BLaER1 treated with 17β-estradiol and CSF1 and Interleukin-3, amounts not matched to agents 10 nM and 100 nM (cell line): ENCODE results near the gene FARP1.

Experiments
- H3K27ac ChIP-seq, 11 experiments: shearing (Covaris generic); formaldehyde crosslinking; 2 replicates each; pipeline ENCODE4 v1.8.1; 2022
- H3K27me3 ChIP-seq, 11 experiments: shearing (Covaris generic); formaldehyde crosslinking; 2 replicates each; pipeline ENCODE4 v1.8.1; 2022
- H3K36me3 ChIP-seq, 11 experiments: shearing (Covaris generic); formaldehyde crosslinking; 2 replicates each; pipeline ENCODE4 v1.8.1; 2022
- H3K4me1 ChIP-seq, 10 experiments: shearing (Covaris generic); formaldehyde crosslinking; 2 replicates each; pipeline ENCODE4 v1.8.1; 2022
- H3K4me2 ChIP-seq, 11 experiments: shearing (Covaris generic); formaldehyde crosslinking; 2 replicates each; pipeline ENCODE4 v1.8.1; 2022
- H3K4me3 ChIP-seq, 10 experiments: shearing (Covaris generic); formaldehyde crosslinking; 2 replicates each; pipeline ENCODE4 v1.8.1; 2022
- H3K9ac ChIP-seq, 11 experiments: shearing (Covaris generic); formaldehyde crosslinking; 2 replicates each; pipeline ENCODE4 v1.8.1; 2022
- H3K9me3 ChIP-seq, 11 experiments: shearing (Covaris generic); formaldehyde crosslinking; replicated peaks in 1 of 11; 2 replicates each; pipeline ENCODE4 v1.8.1; 2022
- H4K20me1 ChIP-seq, 11 experiments: shearing (Covaris generic); formaldehyde crosslinking; 2 replicates each; pipeline ENCODE4 v1.8.1; 2022
- Cebpa-rat ChIP-seq, 11 experiments: shearing (Covaris generic); IDR thresholded peaks; 2 replicates each; pipeline ENCODE4 v1.8.1; 2022

The FARP1 gene

GRCh38 chr13:98234348-98234747 lies 91.5 kb downstream of the FARP1 start:
- Histone ChIP-seq H3K36me3 (peaks cover 10 to 36% (median 19%) of the 10 kb centered on the region in 11 experiments; a peak in 21 of 22 replicates), H3K4me1 (peaks cover 43 to 60% (median 58%) of the 10 kb centered on the region in 10 experiments), H3K27ac (peak overlapping the region in 1 of 11 experiments; percentile 17; a peak in 2 of 22 replicates), H3K27me3 (no peaks in the 10 kb centered on the region), H3K4me3 (no peak overlapping the region), H3K9me3 (peaks cover 22 to 36% (median 25%) of the 10 kb centered on the region in 11 experiments), H4K20me1 (peaks cover 0 to 33% (median 0%) of the 10 kb centered on the region in 11 experiments; a peak in 2 of 22 replicates), H3K4me2 (peak overlapping the region; percentile 27 to 79 (median 71); a peak in 18 of 22 replicates), H3K9ac (no peak overlapping the region)
- 0 out of 22 replicates have a peak, but pooled peaks of 1 of the 11 experiments have one; percentile 7 for TF ChIP-seq Cebpa-rat (IDR thresholded peaks at IDR 0.05)

- Histone ChIP-seq H3K4me2 (peak overlapping the region in 2 of 11 experiments; percentile 76 to 79; a peak in 3 of 22 replicates), H3K4me1 (peaks cover 46 to 74% (median 68%) of the 10 kb centered on the region in 10 experiments), H4K20me1 (peaks cover 0 to 51% (median 0%) of the 10 kb centered on the region in 11 experiments; a peak in 3 of 22 replicates), H3K27ac (no peak overlapping the region), H3K9ac (no peak overlapping the region), H3K9me3 (peaks cover 3 to 18% (median 6%) of the 10 kb centered on the region in 11 experiments; a peak in 21 of 22 replicates), H3K4me3 (no peak overlapping the region), H3K27me3 (no peaks in the 10 kb centered on the region), H3K36me3 (peaks cover 0 to 26% (median 5%) of the 10 kb centered on the region in 11 experiments; a peak in 15 of 22 replicates)
- TF ChIP-seq Cebpa-rat (IDR thresholded peaks at IDR 0.05) = no peak
Measured at GRCh38 chr13:98236197-98236596, 93.3 kb downstream of the FARP1 start.

DNA sequence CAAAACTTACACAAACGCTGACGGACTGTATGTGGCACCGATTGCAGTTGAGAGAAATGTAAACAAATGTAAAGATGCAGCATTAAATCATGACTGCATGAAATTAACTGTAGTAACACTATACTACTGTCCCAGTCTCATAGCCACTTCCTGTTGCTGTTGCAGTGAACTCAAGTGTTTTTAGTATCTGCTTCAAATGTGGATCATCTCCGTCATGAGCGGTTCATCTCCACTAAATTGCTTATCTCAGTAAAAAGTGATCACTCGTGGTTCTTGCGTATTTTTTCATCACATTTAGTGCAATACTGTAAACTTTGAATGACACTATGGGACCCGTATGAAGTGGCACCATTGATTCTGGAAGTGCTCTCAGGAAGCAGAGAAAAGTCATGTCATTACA lies 94.4 kb downstream of the FARP1 start:
- 0 out of 22 replicates have a peak overlapping the region, but pooled peaks of 1 of the 11 experiments have one; percentile 4 for H3K27ac ChIP-seq
- H3K9ac ChIP-seq = no peak overlapping the region
- H3K4me3 ChIP-seq = no peak overlapping the region
- H3K4me2 ChIP-seq = peak overlapping the region in 5 of 11 experiments; percentile 0 to 91 (median 80); a peak in 9 of 22 replicates
- peaks cover 0 to 27% (median 0%) of the 10 kb centered on the region in 11 experiments; a peak in 5 of 22 replicates for H3K36me3 ChIP-seq
- peaks cover 46 to 74% (median 68%) of the 10 kb centered on the region in 10 experiments for H3K4me1 ChIP-seq
- H3K9me3 ChIP-seq = peaks cover 0 to 11% (median 0%) of the 10 kb centered on the region in 11 experiments; a peak in 6 of 22 replicates
- H3K27me3 ChIP-seq = no peaks in the 10 kb centered on the region
- peaks cover 0 to 57% (median 0%) of the 10 kb centered on the region in 11 experiments; a peak in 4 of 22 replicates for H4K20me1 ChIP-seq
- TF ChIP-seq Cebpa-rat (IDR thresholded peaks at IDR 0.05) = no peak

- Histone ChIP-seq H3K4me1 (peaks cover 28 to 56% (median 51%) of the 10 kb centered on the region in 10 experiments), H3K9ac (peak overlapping the region in 6 of 11 experiments; percentile 24 to 59 (median 39); a peak in 9 of 22 replicates), H3K27ac (peak overlapping the region in 9 of 11 experiments; percentile 13 to 79 (median 50); a peak in 15 of 22 replicates), H3K4me2 (peak overlapping the region; percentile 40 to 91 (median 72); a peak in 21 of 22 replicates), H3K36me3 (peaks cover 0 to 29% (median 0%) of the 10 kb centered on the region in 11 experiments; a peak in 5 of 22 replicates), H3K9me3 (peaks cover 0 to 11% (median 0%) of the 10 kb centered on the region in 11 experiments; a peak in 6 of 22 replicates), H3K27me3 (no peaks in the 10 kb centered on the region), H3K4me3 (no peak overlapping the region), H4K20me1 (peaks cover 0 to 54% (median 0%) of the 10 kb centered on the region in 11 experiments; a peak in 4 of 22 replicates)
- no peak for TF ChIP-seq Cebpa-rat (IDR thresholded peaks at IDR 0.05)
Measured at GRCh38 chr13:98239162-98240076, 96.5 kb downstream of the FARP1 start.

- TF ChIP-seq Cebpa-rat (IDR thresholded peaks at IDR 0.05) = no peak
- Histone ChIP-seq H3K27ac (peak overlapping the region in 6 of 11 experiments; percentile 44 to 79 (median 64); a peak in 12 of 22 replicates), H3K36me3 (peaks cover 0 to 29% (median 0%) of the 10 kb centered on the region in 11 experiments; a peak in 5 of 22 replicates), H3K9me3 (peaks cover 0 to 11% (median 0%) of the 10 kb centered on the region in 11 experiments; a peak in 6 of 22 replicates), H3K27me3 (no peaks in the 10 kb centered on the region), H3K9ac (peak overlapping the region in 4 of 11 experiments; percentile 27 to 59 (median 48); a peak in 3 of 22 replicates), H3K4me3 (no peak overlapping the region), H3K4me1 (peaks cover 21 to 49% (median 44%) of the 10 kb centered on the region in 10 experiments; a peak in 19 of 20 replicates), H4K20me1 (peaks cover 0 to 54% (median 0%) of the 10 kb centered on the region in 11 experiments; a peak in 4 of 22 replicates), H3K4me2 (peak overlapping the region in 9 of 11 experiments; percentile 51 to 91 (median 72); a peak in 16 of 22 replicates)
Measured at GRCh38 chr13:98240135-98240534, 97.2 kb downstream of the FARP1 start.

DNA sequence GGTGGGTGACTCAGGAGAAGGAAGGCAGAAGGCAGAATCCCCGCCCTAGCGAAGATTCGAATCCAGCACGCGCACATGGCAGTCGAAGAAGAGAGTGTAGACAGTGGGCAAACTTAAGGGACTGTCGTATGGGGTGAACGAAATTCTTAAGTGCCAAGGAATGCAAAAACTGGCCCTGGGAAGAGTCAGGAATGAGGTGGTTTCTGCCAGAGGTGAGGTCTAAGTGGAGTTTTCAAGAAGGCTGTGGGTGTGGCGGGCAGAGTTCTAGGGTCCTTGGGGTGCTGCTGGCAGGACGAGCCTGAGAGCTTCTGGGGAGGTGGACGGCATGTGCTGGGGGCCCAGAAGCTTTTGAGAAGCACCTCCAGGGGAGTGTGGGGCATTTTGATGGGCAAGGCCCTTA lies 98.1 kb downstream of the FARP1 start:
- Histone ChIP-seq H3K9ac (no peak overlapping the region), H3K27me3 (no peaks in the 10 kb centered on the region), H3K4me2 (no peak overlapping the region), H4K20me1 (peaks cover 0 to 51% (median 0%) of the 10 kb centered on the region in 11 experiments; a peak in 4 of 22 replicates), H3K4me3 (no peak overlapping the region), H3K4me1 (peaks cover 19 to 40% (median 36%) of the 10 kb centered on the region in 10 experiments; a peak in 19 of 20 replicates), H3K9me3 (peaks cover 0 to 11% (median 0%) of the 10 kb centered on the region in 11 experiments; a peak in 6 of 22 replicates), H3K36me3 (peaks cover 0 to 26% (median 0%) of the 10 kb centered on the region in 11 experiments; a peak in 5 of 22 replicates), H3K27ac (no peak overlapping the region)
- no peak for TF ChIP-seq Cebpa-rat (IDR thresholded peaks at IDR 0.05)

DNA sequence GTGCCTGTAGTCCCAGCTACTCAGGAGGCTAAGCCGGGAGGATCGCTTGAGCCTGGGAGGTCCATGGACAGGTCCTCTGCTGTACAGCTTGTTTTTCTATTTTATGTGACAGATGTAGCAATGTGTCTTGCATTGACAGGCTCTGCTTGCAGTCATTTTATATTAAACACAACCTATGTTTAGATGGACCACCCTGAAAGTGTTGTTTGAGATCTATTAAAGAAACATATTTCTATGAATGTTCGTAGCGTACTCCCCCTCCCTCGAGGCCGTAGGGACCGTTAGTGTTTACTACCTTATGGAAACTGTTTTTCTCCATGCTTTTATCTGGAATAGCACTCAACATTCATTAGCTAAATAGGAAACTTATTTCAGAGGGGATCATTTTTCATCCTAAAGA lies 99.1 kb downstream of the FARP1 start:
- Histone ChIP-seq H3K9me3 (peaks cover 0 to 11% (median 0%) of the 10 kb centered on the region in 11 experiments; a peak in 6 of 22 replicates), H3K9ac (no peak overlapping the region), H3K36me3 (peaks cover 0 to 22% (median 0%) of the 10 kb centered on the region in 11 experiments; a peak in 5 of 22 replicates), H4K20me1 (peaks cover 0 to 53% (median 0%) of the 10 kb centered on the region in 11 experiments; a peak in 4 of 22 replicates), H3K4me3 (no peak overlapping the region), H3K4me2 (no peak overlapping the region), H3K27ac (no peak overlapping the region), H3K4me1 (peaks cover 19 to 37% (median 33%) of the 10 kb centered on the region in 10 experiments; a peak in 19 of 20 replicates), H3K27me3 (no peaks in the 10 kb centered on the region)
- no peak for TF ChIP-seq Cebpa-rat (IDR thresholded peaks at IDR 0.05)

GRCh38 chr13:98242403-98242802 lies 99.5 kb downstream of the FARP1 start:
- no peak overlapping the region for H3K4me3 ChIP-seq
- H3K36me3 ChIP-seq = peaks cover 0 to 27% (median 0%) of the 10 kb centered on the region in 11 experiments; a peak in 5 of 22 replicates
- H4K20me1 ChIP-seq = peaks cover 0 to 57% (median 0%) of the 10 kb centered on the region in 11 experiments; a peak in 4 of 22 replicates
- no peak overlapping the region for H3K9ac ChIP-seq
- TF ChIP-seq Cebpa-rat (IDR thresholded peaks at IDR 0.05) = no peak
- H3K9me3 ChIP-seq = peaks cover 0 to 11% (median 0%) of the 10 kb centered on the region in 11 experiments; a peak in 4 of 22 replicates
- H3K27ac ChIP-seq = no peak overlapping the region
- peaks cover 16 to 33% (median 29%) of the 10 kb centered on the region in 10 experiments; a peak in 19 of 20 replicates for H3K4me1 ChIP-seq
- H3K27me3 ChIP-seq = no peaks in the 10 kb centered on the region
- H3K4me2 ChIP-seq = no peak overlapping the region
